T-helper 17 cell (primary cell): ENCODE data around the gene TCAF1. TPM values are rescaled to one million over a fixed set of nuclear protein-coding genes. Genes with fewer than 3 reads are reported as not detected.

Experiments used
- ATAC-seq: fragments of 150-1000 bp; cut with Tn5 transposase; 2 replicates; pipeline ENCODE4 v1.10.0; 2021; ENCODE audit warnings: mild to moderate bottlenecking, moderate library complexity
- DNase-seq, 3 donors: peaks; one replicate each; pipeline versions ENCODE4 v3.0.0 to v3.0.0-alpha.2; 2020 to 2021
- H3K9me3 ChIP-seq: one replicate; pipeline ENCODE4 v1.7.0; 2013; ENCODE audit warnings: low read length, mild to moderate bottlenecking; ENCODE audit not compliant: control insufficient read depth, poor library complexity, severe bottlenecking
- H3K27ac Mint-ChIP-seq: one replicate; pipeline ENCODE4 v1.8.0; 2022; ENCODE audit warnings: mild to moderate bottlenecking, moderate library complexity, mixed read lengths
- H3K27me3 Mint-ChIP-seq: one replicate; pipeline ENCODE4 v1.8.0; 2022; ENCODE audit warnings: mixed read lengths
- H3K36me3 Mint-ChIP-seq: one replicate; pipeline ENCODE4 v1.8.0; 2022; ENCODE audit warnings: low read depth, mixed read lengths
- H3K4me1 Mint-ChIP-seq: one replicate; pipeline ENCODE4 v1.8.0; 2022; ENCODE audit warnings: mild to moderate bottlenecking, mixed read lengths
- H3K4me3 Mint-ChIP-seq: one replicate; pipeline ENCODE4 v1.8.0; 2022; ENCODE audit warnings: mild to moderate bottlenecking, moderate library complexity, mixed read lengths
- total RNA-seq, 4 donors: library from RNA in 2 of 4; stranded (reverse) in 2 of 4; gene quantifications; one replicate each; pipeline ENCODE4 v1.2.3 and lab custom pipeline; 2022 to 2026

TCAF1 gene
- total RNA-seq, 2 donors from 2014 or later: 9.5 to 10.9 TPM

- no peaks in the 10 kb centered on the region for H3K36me3 Mint-ChIP-seq
- H3K27me3 Mint-ChIP-seq: peaks cover 39% of the 10 kb centered on the region
- no peaks in the 10 kb centered on the region for H3K9me3 ChIP-seq
- DNase-seq: no peak
- no peak overlapping the region for H3K4me3 Mint-ChIP-seq
- no peak for ATAC-seq
- no peak overlapping the region for H3K27ac Mint-ChIP-seq
- H3K4me1 Mint-ChIP-seq: no peaks in the 10 kb centered on the region
Observed at GRCh38 chr7:143914938-143915652, 13.1 kb upstream of the TCAF1 start.

- Mint-ChIP-seq H3K27me3 (peaks cover 34% of the 10 kb centered on the region), H3K4me3 (no peak overlapping the region), H3K27ac (no peak overlapping the region), H3K36me3 (no peaks in the 10 kb centered on the region), H3K4me1 (no peaks in the 10 kb centered on the region)
- no peaks in the 10 kb centered on the region for H3K9me3 ChIP-seq
- no peak for ATAC-seq
- DNase-seq: no peak
Observed at GRCh38 chr7:143913945-143914615, 12.1 kb upstream of the TCAF1 start.

GRCh38 chr7:143910473-143911248 lies 8.7 kb upstream of the TCAF1 start:
- no peak overlapping the region for H3K27ac Mint-ChIP-seq
- H3K27me3 Mint-ChIP-seq: peaks cover 17% of the 10 kb centered on the region
- no peak overlapping the region for H3K4me3 Mint-ChIP-seq
- H3K36me3 Mint-ChIP-seq: no peaks in the 10 kb centered on the region
- ATAC-seq (no peak), DNase-seq (no peak)
- no peaks in the 10 kb centered on the region for H3K4me1 Mint-ChIP-seq
- no peaks in the 10 kb centered on the region for H3K9me3 ChIP-seq

- H3K27ac Mint-ChIP-seq: no peak overlapping the region
Observed at GRCh38 chr7:143909863-143910262, 7.9 kb upstream of the TCAF1 start.

GRCh38 chr7:143908120-143908519 lies 6.1 kb upstream of the TCAF1 start:
- peaks cover 11% of the 10 kb centered on the region for H3K27me3 Mint-ChIP-seq

More at GRCh38 chr7:143909863-143910262, 7.9 kb upstream of the TCAF1 start:
- no peak for DNase-seq
- peaks cover 3% of the 10 kb centered on the region for H3K4me1 Mint-ChIP-seq
- peaks cover 11% of the 10 kb centered on the region for H3K27me3 Mint-ChIP-seq
- no peak for ATAC-seq
- no peaks in the 10 kb centered on the region for H3K9me3 ChIP-seq
- H3K4me3 Mint-ChIP-seq: no peak overlapping the region
- H3K36me3 Mint-ChIP-seq: no peaks in the 10 kb centered on the region

GRCh38 chr7:143906895-143907294 lies 4.9 kb upstream of the TCAF1 start:
- H3K27me3 Mint-ChIP-seq: peaks cover 11% of the 10 kb centered on the region
- H3K36me3 Mint-ChIP-seq: no peaks in the 10 kb centered on the region
- H3K27ac Mint-ChIP-seq: no peak overlapping the region
- no peak overlapping the region for H3K4me3 Mint-ChIP-seq
- DNase-seq (no peak), ATAC-seq (no peak)
- peaks cover 10% of the 10 kb centered on the region for H3K4me1 Mint-ChIP-seq
- no peaks in the 10 kb centered on the region for H3K9me3 ChIP-seq

More at GRCh38 chr7:143908120-143908519, 6.1 kb upstream of the TCAF1 start:
- ATAC-seq: no peak
- Mint-ChIP-seq H3K4me3 (no peak overlapping the region), H3K4me1 (peaks cover 6% of the 10 kb centered on the region), H3K36me3 (no peaks in the 10 kb centered on the region), H3K27ac (no peak overlapping the region)
- no peak for DNase-seq
- no peaks in the 10 kb centered on the region for H3K9me3 ChIP-seq

- Mint-ChIP-seq H3K27me3 (peaks cover 11% of the 10 kb centered on the region), H3K4me1 (peaks cover 15% of the 10 kb centered on the region), H3K27ac (no peak overlapping the region), H3K4me3 (no peak overlapping the region), H3K36me3 (no peaks in the 10 kb centered on the region)
- ATAC-seq (no peak), DNase-seq (no peak)
- H3K9me3 ChIP-seq: no peaks in the 10 kb centered on the region
Observed at GRCh38 chr7:143906151-143906550, 4.2 kb upstream of the TCAF1 start.

GRCh38 chr7:143905509-143905908 lies 3.5 kb upstream of the TCAF1 start:
- no peaks in the 10 kb centered on the region for H3K36me3 Mint-ChIP-seq
- H3K27me3 Mint-ChIP-seq: peaks cover 9% of the 10 kb centered on the region
- ATAC-seq: no peak
- H3K4me3 Mint-ChIP-seq: no peak overlapping the region
- H3K27ac Mint-ChIP-seq: no peak overlapping the region
- H3K4me1 Mint-ChIP-seq: peaks cover 20% of the 10 kb centered on the region
- H3K9me3 ChIP-seq: no peaks in the 10 kb centered on the region
- DNase-seq: no peak

GRCh38 chr7:143902332-143902899 lies 440 bp upstream of the TCAF1 start:
- no peak for DNase-seq

GRCh38 chr7:143901332-143901667 lies 676 bp downstream of the TCAF1 start:
- Mint-ChIP-seq H3K4me3 (peak overlapping the region; percentile 95), H3K4me1 (peaks cover 30% of the 10 kb centered on the region), H3K36me3 (no peaks in the 10 kb centered on the region), H3K27ac (peak overlapping the region; percentile 83), H3K27me3 (no peaks in the 10 kb centered on the region)
- ATAC-seq (no peak), DNase-seq (no peak)
- H3K9me3 ChIP-seq: no peaks in the 10 kb centered on the region

More at GRCh38 chr7:143902332-143902899, 440 bp upstream of the TCAF1 start:
- no peaks in the 10 kb centered on the region for H3K36me3 Mint-ChIP-seq
- H3K4me3 Mint-ChIP-seq: peak overlapping the region; percentile 95
- H3K27ac Mint-ChIP-seq: peak overlapping the region; percentile 83
- peaks cover 30% of the 10 kb centered on the region for H3K4me1 Mint-ChIP-seq
- H3K27me3 Mint-ChIP-seq: no peaks in the 10 kb centered on the region
- no peaks in the 10 kb centered on the region for H3K9me3 ChIP-seq
- ATAC-seq: no peak

- ATAC-seq (no peak), DNase-seq (no peak)
- H3K9me3 ChIP-seq: no peaks in the 10 kb centered on the region
- Mint-ChIP-seq H3K36me3 (no peaks in the 10 kb centered on the region), H3K27me3 (no peaks in the 10 kb centered on the region), H3K4me3 (no peak overlapping the region), H3K4me1 (peaks cover 29% of the 10 kb centered on the region), H3K27ac (peak overlapping the region; percentile 54)
Observed at GRCh38 chr7:143900230-143900766, 1.7 kb downstream of the TCAF1 start.

GRCh38 chr7:143898810-143899209 lies 3.2 kb downstream of the TCAF1 start:
- peaks cover 29% of the 10 kb centered on the region for H3K4me1 Mint-ChIP-seq
- H3K27ac Mint-ChIP-seq: no peak overlapping the region
- H3K4me3 Mint-ChIP-seq: no peak overlapping the region
- no peak for ATAC-seq
- DNase-seq: no peak
- no peaks in the 10 kb centered on the region for H3K9me3 ChIP-seq
- H3K27me3 Mint-ChIP-seq: no peaks in the 10 kb centered on the region
- no peaks in the 10 kb centered on the region for H3K36me3 Mint-ChIP-seq

GRCh38 chr7:143896667-143897066 lies 5.3 kb downstream of the TCAF1 start:
- Mint-ChIP-seq H3K27ac (no peak overlapping the region), H3K4me3 (no peak overlapping the region), H3K36me3 (no peaks in the 10 kb centered on the region), H3K27me3 (no peaks in the 10 kb centered on the region), H3K4me1 (peaks cover 27% of the 10 kb centered on the region)
- no peak for ATAC-seq
- DNase-seq: no peak
- peaks cover 2% of the 10 kb centered on the region for H3K9me3 ChIP-seq
